DOHH2 (cell line): ENCODE results near the gene AFG3L2.

Experiments
- H3F3A ChIP-seq: fragments of 200-600 bp; sonication (generic), shearing (Covaris generic); 2 replicates; pipeline ENCODE4 v1.6.0; 2016; ENCODE audit warnings: antibody characterized with exemption, mild to moderate bottlenecking; ENCODE audit not compliant: control insufficient read depth, insufficient read depth
- H3K27ac ChIP-seq: fragments of 200-600 bp; sonication (generic); 2 replicates; pipeline ENCODE4 v1.5.1; 2014; ENCODE audit warnings: low read depth, mild to moderate bottlenecking, low read length, moderate library complexity
- H3K27me3 ChIP-seq: fragments of 200-600 bp; sonication (generic); 2 replicates; pipeline ENCODE4 v1.6.1; 2014; ENCODE audit warnings: mild to moderate bottlenecking, low read length, mixed read lengths; ENCODE audit not compliant: control insufficient read depth
- H3K36me3 ChIP-seq: fragments of 200-600 bp; sonication (generic); 2 replicates; pipeline ENCODE4 v1.6.1; 2014; ENCODE audit warnings: mild to moderate bottlenecking, low read length, moderate library complexity, mixed read lengths; ENCODE audit not compliant: control insufficient read depth
- H3K4me1 ChIP-seq: fragments of 200-600 bp; sonication (generic); 2 replicates; pipeline ENCODE4 v1.6.1; 2014; ENCODE audit warnings: mild to moderate bottlenecking, low read length, mixed read lengths; ENCODE audit not compliant: control insufficient read depth
- H3K4me2 ChIP-seq: fragments of 200-600 bp; sonication (generic); 2 replicates; pipeline ENCODE4 v1.6.0; 2014; ENCODE audit warnings: mild to moderate bottlenecking, low read length, moderate library complexity
- H3K4me3 ChIP-seq: fragments of 200-600 bp; sonication (generic); 2 replicates; pipeline ENCODE4 v1.5.1; 2014; ENCODE audit warnings: mild to moderate bottlenecking, low read length, mixed read lengths
- H3K79me2 ChIP-seq: fragments of 200-600 bp; sonication (generic); 2 replicates; pipeline ENCODE4 v1.6.1; 2014; ENCODE audit warnings: mild to moderate bottlenecking, low read length, mixed read lengths; ENCODE audit not compliant: control insufficient read depth
- H3K9me2 ChIP-seq: fragments of 200-600 bp; sonication (generic); replicated peaks from 2 replicates; pipeline ENCODE4 v1.6.1; 2014; ENCODE audit warnings: mild to moderate bottlenecking, low read length, mixed read lengths; ENCODE audit not compliant: control insufficient read depth
- H3K9me3 ChIP-seq: fragments of 200-600 bp; sonication (generic); 2 replicates; pipeline ENCODE4 v1.6.1; 2014; ENCODE audit warnings: antibody characterized with exemption, low read length, mixed read lengths; ENCODE audit not compliant: control insufficient read depth, insufficient read depth
- H4K20me1 ChIP-seq: fragments of 200-600 bp; sonication (generic); 2 replicates; pipeline ENCODE4 v1.6.0; 2014; ENCODE audit warnings: low read depth, mild to moderate bottlenecking, antibody characterized with exemption, low read length, moderate library complexity; ENCODE audit not compliant: control insufficient read depth, insufficient read depth
- CTCF ChIP-seq: fragments of 200-600 bp; sonication (generic); IDR thresholded peaks from one replicate; pipeline ENCODE4 v1.5.1; 2014; ENCODE audit warnings: antibody characterized with exemption, mild to moderate bottlenecking, low read depth, low read length; ENCODE audit not compliant: poor library complexity, severe bottlenecking
- EZH2phosphoT487 ChIP-seq: fragments of 200-600 bp; sonication (generic); IDR thresholded peaks from 2 replicates; pipeline ENCODE4 v1.6.1; 2017; ENCODE audit warnings: borderline replicate concordance, mild to moderate bottlenecking, antibody characterized with exemption, low read length, moderate library complexity, mixed read lengths

Gene AFG3L2

GRCh38 chr18:12283256-12283655 lies 93.8 kb downstream of the AFG3L2 start:
- H3K36me3 ChIP-seq = no peaks in the 10 kb centered on the region

GRCh38 chr18:12282442-12283039 lies 94.5 kb downstream of the AFG3L2 start:
- H3K4me1 ChIP-seq = no peaks in the 10 kb centered on the region
- H3K4me2 ChIP-seq = no peak overlapping the region
- H3K27me3 ChIP-seq = no peaks in the 10 kb centered on the region
- no peak overlapping the region for H3K4me3 ChIP-seq
- no peaks in the 10 kb centered on the region for H3K36me3 ChIP-seq
- no peaks in the 10 kb centered on the region for H3F3A ChIP-seq
- no peak overlapping the region for H3K27ac ChIP-seq
- H3K9me2 ChIP-seq = no peaks in the 10 kb centered on the region
- H3K9me3 ChIP-seq = no peaks in the 10 kb centered on the region
- no peaks in the 10 kb centered on the region for H4K20me1 ChIP-seq
- TF ChIP-seq EZH2phosphoT487 (no peak), CTCF (no peak)
- no peaks in the 10 kb centered on the region for H3K79me2 ChIP-seq

More at GRCh38 chr18:12283256-12283655, 93.8 kb downstream of the AFG3L2 start:
- Histone ChIP-seq H3K27me3 (no peaks in the 10 kb centered on the region), H3K9me2 (no peaks in the 10 kb centered on the region), H3K79me2 (no peaks in the 10 kb centered on the region), H3K4me1 (no peaks in the 10 kb centered on the region), H3K4me2 (no peak overlapping the region), H3K4me3 (no peak overlapping the region), H3K9me3 (no peaks in the 10 kb centered on the region), H4K20me1 (no peaks in the 10 kb centered on the region), H3F3A (no peaks in the 10 kb centered on the region), H3K27ac (no peak overlapping the region)
- TF ChIP-seq EZH2phosphoT487 = no peak
- peak; percentile 9 for TF ChIP-seq CTCF

- no peaks in the 10 kb centered on the region for H3K36me3 ChIP-seq
- no peaks in the 10 kb centered on the region for H3K9me3 ChIP-seq
- no peak overlapping the region for H3K4me2 ChIP-seq
- H3K9me2 ChIP-seq = no peaks in the 10 kb centered on the region
- H3K27ac ChIP-seq = no peak overlapping the region
- H4K20me1 ChIP-seq = no peaks in the 10 kb centered on the region
- H3K79me2 ChIP-seq = no peaks in the 10 kb centered on the region
- H3K4me3 ChIP-seq = no peak overlapping the region
- no peak for TF ChIP-seq CTCF
- no peak for TF ChIP-seq EZH2phosphoT487
- H3F3A ChIP-seq = no peaks in the 10 kb centered on the region
- no peaks in the 10 kb centered on the region for H3K27me3 ChIP-seq
- H3K4me1 ChIP-seq = no peaks in the 10 kb centered on the region
These were observed 95.2 kb downstream of the AFG3L2 start for GRCh38 chr18:12281861-12282260.
